ENCODE data around the gene C1QTNF7. TPM values are rescaled to one million over a fixed set of nuclear protein-coding genes. Genes with fewer than 3 reads are reported as not detected.

C1QTNF7 gene
- total RNA-seq, 1 donor from 2014 or later: not detected

GRCh38 chr4:15488136-15488535, 60.3 kb downstream of the C1QTNF7 start:
- DNase-seq (ENCODE audit: low read depth) (no peak), FAIRE-seq (no peak)
- no peaks in the 10 kb centered on the region for H3K36me3 ChIP-seq (ENCODE audit: insufficient read depth, low read length)
- no peaks in the 10 kb centered on the region for H3K4me1 ChIP-seq (ENCODE audit: insufficient read depth, low read length)
- H3K27me3 ChIP-seq (ENCODE audit: insufficient read depth, low read length): no peaks in the 10 kb centered on the region
- no peak overlapping the region for H3K4me2 ChIP-seq (ENCODE audit: low read length)
- Mint-ChIP-seq H3K9me3 (ENCODE audit: unreplicated experiment) (peaks cover 18% of the 10 kb centered on the region), H3K27ac (ENCODE audit: unreplicated experiment) (no peak overlapping the region), H3K27me3 (ENCODE audit: low read depth, unreplicated experiment) (no peaks in the 10 kb centered on the region), H3K4me3 (ENCODE audit: unreplicated experiment) (no peak overlapping the region), H3K36me3 (ENCODE audit: low read depth, unreplicated experiment) (peaks cover 39% of the 10 kb centered on the region), H3K4me1 (ENCODE audit: low read depth, unreplicated experiment) (peaks cover under 1% of the 10 kb centered on the region)
- H4K20me1 ChIP-seq (ENCODE audit: insufficient read depth, low read length): no peaks in the 10 kb centered on the region
- no peak overlapping the region for H3K4me3 ChIP-seq (ENCODE audit: insufficient read depth, low read depth, low read length)
- TF ChIP-seq EZH2 (IDR thresholded peaks at IDR 0.05; ENCODE audit: insufficient read depth, low read length) (no peak), CTCF (IDR thresholded peaks at IDR 0.05; ENCODE audit: insufficient read depth, low read depth, low read length) (no peak)
- H3K27ac ChIP-seq (ENCODE audit: low read depth, low read length): no peak overlapping the region
- no peak overlapping the region for H2AFZ ChIP-seq (ENCODE audit: low read depth, low read length)
- H3K9ac ChIP-seq (ENCODE audit: low read length): no peak overlapping the region
- no peaks in the 10 kb centered on the region for H3K9me3 ChIP-seq (ENCODE audit: insufficient read depth, low read depth, low read length)
- peaks cover 20% of the 10 kb centered on the region for H3K79me2 ChIP-seq (ENCODE audit: insufficient read depth, low read length)

- Mint-ChIP-seq H3K36me3 (ENCODE audit: low read depth, unreplicated experiment) (peaks cover 40% of the 10 kb centered on the region), H3K4me3 (ENCODE audit: unreplicated experiment) (no peak overlapping the region), H3K27me3 (ENCODE audit: low read depth, unreplicated experiment) (no peaks in the 10 kb centered on the region), H3K4me1 (ENCODE audit: low read depth, unreplicated experiment) (peaks cover 7% of the 10 kb centered on the region), H3K27ac (ENCODE audit: unreplicated experiment) (no peak overlapping the region), H3K9me3 (ENCODE audit: unreplicated experiment) (peaks cover 18% of the 10 kb centered on the region)
- H3K27ac ChIP-seq (ENCODE audit: low read depth, low read length): no peak overlapping the region
- no peaks in the 10 kb centered on the region for H3K9me3 ChIP-seq (ENCODE audit: insufficient read depth, low read depth, low read length)
- no peak overlapping the region for H3K4me3 ChIP-seq (ENCODE audit: insufficient read depth, low read depth, low read length)
- DNase-seq (ENCODE audit: low read depth) (peak; percentile 74), FAIRE-seq (no peak)
- no peak overlapping the region for H3K9ac ChIP-seq (ENCODE audit: low read length)
- no peaks in the 10 kb centered on the region for H3K4me1 ChIP-seq (ENCODE audit: insufficient read depth, low read length)
- H3K4me2 ChIP-seq (ENCODE audit: low read length): no peak overlapping the region
- no peak overlapping the region for H2AFZ ChIP-seq (ENCODE audit: low read depth, low read length)
- no peaks in the 10 kb centered on the region for H3K27me3 ChIP-seq (ENCODE audit: insufficient read depth, low read length)
- H3K36me3 ChIP-seq (ENCODE audit: insufficient read depth, low read length): no peaks in the 10 kb centered on the region
- H3K79me2 ChIP-seq (ENCODE audit: insufficient read depth, low read length): peaks cover 20% of the 10 kb centered on the region
- no peaks in the 10 kb centered on the region for H4K20me1 ChIP-seq (ENCODE audit: insufficient read depth, low read length)
- TF ChIP-seq EZH2 (IDR thresholded peaks at IDR 0.05; ENCODE audit: insufficient read depth, low read length): no peak
- TF ChIP-seq CTCF (IDR thresholded peaks at IDR 0.05; ENCODE audit: insufficient read depth, low read depth, low read length): no peak
Measured at GRCh38 chr4:15488658-15489470, 61.0 kb downstream of the C1QTNF7 start.

GRCh38 chr4:15489551-15489950, 61.7 kb downstream of the C1QTNF7 start:
- Histone ChIP-seq H3K27me3 (ENCODE audit: insufficient read depth, low read length) (no peaks in the 10 kb centered on the region), H3K79me2 (ENCODE audit: insufficient read depth, low read length) (peaks cover 20% of the 10 kb centered on the region), H3K36me3 (ENCODE audit: insufficient read depth, low read length) (no peaks in the 10 kb centered on the region), H4K20me1 (ENCODE audit: insufficient read depth, low read length) (no peaks in the 10 kb centered on the region), H3K9ac (ENCODE audit: low read length) (no peak overlapping the region), H3K9me3 (ENCODE audit: insufficient read depth, low read depth, low read length) (no peaks in the 10 kb centered on the region), H3K4me3 (ENCODE audit: insufficient read depth, low read depth, low read length) (no peak overlapping the region), H3K4me2 (ENCODE audit: low read length) (no peak overlapping the region), H3K4me1 (ENCODE audit: insufficient read depth, low read length) (no peaks in the 10 kb centered on the region), H2AFZ (ENCODE audit: low read depth, low read length) (no peak overlapping the region), H3K27ac (ENCODE audit: low read depth, low read length) (no peak overlapping the region)
- peak; percentile 5 for DNase-seq (ENCODE audit: low read depth)
- Mint-ChIP-seq H3K36me3 (ENCODE audit: low read depth, unreplicated experiment) (peaks cover 35% of the 10 kb centered on the region), H3K27ac (ENCODE audit: unreplicated experiment) (no peak overlapping the region), H3K9me3 (ENCODE audit: unreplicated experiment) (peaks cover 12% of the 10 kb centered on the region), H3K27me3 (ENCODE audit: low read depth, unreplicated experiment) (no peaks in the 10 kb centered on the region), H3K4me1 (ENCODE audit: low read depth, unreplicated experiment) (peaks cover 7% of the 10 kb centered on the region), H3K4me3 (ENCODE audit: unreplicated experiment) (no peak overlapping the region)
- FAIRE-seq: no peak
- TF ChIP-seq EZH2 (IDR thresholded peaks at IDR 0.05; ENCODE audit: insufficient read depth, low read length) (no peak), CTCF (IDR thresholded peaks at IDR 0.05; ENCODE audit: insufficient read depth, low read depth, low read length) (no peak)

Data from astrocyte (in vitro differentiated cells and primary cell).